Hypothalamus (tissue), 51 donors: ENCODE data around the gene CKB.
A peak's percentile ranks its signal among the peaks of the same experiment; 100 is the strongest.

Experiments used
- DNase-seq, 51 donors: peaks; one replicate each; lab custom pipeline; 2025; lab: John Stamatoyannopoulos, UW

Gene CKB

DNA sequence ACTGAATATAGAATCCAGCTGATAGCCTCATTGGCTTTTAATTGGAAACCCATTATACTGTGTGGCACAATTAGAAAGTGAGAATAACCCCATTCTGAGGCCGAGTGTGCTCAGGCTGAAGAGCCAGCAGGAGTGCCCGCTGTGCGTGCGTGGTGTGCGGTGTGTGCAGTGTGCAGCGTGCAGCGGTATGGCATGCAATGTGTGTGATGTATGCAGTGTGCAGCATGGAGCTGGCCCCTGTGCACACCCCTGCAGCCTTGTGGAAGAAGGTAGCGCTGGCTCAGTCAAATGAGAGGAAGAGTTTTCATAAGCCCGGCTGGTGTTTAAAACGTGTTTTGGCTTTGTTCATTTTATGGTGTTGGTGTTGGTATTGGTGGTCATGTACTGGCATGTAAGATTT is 22.9 kb downstream of the CKB start:
- no peak for DNase-seq

DNA sequence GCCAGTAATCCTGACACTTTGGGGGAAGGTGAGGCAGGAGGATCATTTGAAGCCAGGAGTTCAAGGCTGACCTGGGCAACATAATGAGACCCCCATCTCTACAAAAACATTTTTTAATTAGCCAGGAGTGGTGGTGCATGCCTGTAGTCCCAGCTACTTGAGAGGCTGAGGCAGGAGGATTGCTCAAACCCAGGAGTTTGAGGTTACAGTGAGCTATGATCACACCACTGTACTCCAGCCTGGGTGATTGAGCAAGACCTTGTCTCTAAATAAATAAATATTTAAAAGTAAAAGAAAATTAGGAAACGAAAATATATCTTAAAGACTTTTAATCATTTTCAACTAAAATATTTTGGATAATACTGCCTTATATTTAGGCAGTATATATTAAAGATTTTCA is 25.9 kb downstream of the CKB start:
- DNase-seq: no peak

DNA sequence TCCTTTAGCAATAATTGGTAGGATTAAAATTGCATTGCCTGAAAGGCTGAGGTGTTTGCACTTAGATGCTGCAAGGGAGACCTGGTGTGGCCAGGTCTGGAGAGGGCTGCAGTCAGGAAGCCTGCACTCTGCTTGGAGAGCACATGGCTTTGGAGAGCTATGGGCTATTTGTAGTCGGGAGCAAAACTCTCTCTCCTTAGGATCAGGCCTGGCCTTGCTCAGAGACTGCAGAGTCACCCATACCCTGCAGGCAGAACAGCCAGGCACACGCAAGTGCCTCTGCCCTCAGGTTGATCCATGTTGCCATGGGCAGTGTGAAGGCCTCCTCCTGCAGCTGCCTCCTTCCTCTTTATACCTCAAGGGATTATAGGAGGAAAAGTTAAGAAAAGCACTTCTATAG is 26.8 kb downstream of the CKB start:
- DNase-seq: no peak

- no peak for DNase-seq
Measured at GRCh38 chr14:103492156-103492925, 30.3 kb downstream of the CKB start.

DNA sequence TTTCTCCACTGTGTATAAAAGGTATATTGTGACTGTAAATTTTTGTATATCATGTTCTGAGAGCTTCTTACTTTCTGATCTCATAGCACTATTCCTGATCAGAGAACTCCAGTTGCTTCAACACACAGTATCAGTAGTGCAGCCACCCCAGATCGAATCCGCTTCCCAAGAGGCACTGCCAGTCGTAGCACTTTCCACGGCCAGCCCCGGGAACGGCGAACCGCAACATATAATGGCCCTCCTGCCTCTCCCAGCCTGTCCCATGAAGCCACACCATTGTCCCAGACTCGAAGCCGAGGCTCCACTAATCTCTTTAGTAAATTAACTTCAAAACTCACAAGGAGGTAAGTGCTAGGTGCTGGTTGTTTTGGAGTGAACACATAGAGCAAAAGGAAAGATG is 30.9 kb downstream of the CKB start:
- no peak for DNase-seq

- no peak for DNase-seq
Measured at GRCh38 chr14:103489621-103490020, 33.0 kb downstream of the CKB start.

DNA sequence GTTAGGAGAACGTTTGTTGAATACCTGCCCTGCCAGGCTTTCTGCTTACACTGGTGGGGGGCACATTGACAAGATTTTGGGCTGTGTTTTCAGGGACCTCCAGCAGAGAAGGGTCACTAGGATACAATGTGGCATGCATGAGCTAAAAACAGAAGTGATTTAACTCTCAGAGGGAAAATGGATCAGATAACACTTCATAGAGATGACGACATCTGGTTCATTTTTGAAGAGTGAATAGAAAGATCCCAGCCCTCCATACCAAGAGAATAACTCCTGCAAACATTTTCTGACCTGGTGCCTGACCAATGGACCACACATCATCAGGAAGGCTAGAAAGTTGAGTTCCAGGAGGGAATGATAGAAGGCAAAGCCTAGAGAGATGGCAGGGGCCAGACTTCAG is 33.7 kb downstream of the CKB start:
- DNase-seq: no peak

DNA sequence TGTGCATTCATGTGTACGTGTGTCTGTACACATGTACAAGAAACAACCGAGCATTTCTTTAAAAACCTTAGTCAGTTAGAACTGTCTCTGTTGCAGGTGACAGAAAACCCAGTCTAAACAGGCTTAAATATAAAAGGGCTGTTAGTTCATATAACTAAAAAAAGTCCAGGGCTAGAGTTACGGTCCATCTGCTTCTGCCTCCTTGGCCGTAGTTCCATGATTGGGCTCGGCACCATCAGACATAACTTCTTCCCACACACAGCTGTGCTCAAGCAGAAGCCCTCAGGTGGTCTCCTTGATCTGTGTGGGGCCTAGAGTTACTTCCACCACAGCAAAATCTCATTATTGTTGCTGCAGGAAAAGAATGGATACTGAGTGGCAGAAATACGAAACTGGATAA is 34.6 kb downstream of the CKB start:
- DNase-seq: no peak

DNA sequence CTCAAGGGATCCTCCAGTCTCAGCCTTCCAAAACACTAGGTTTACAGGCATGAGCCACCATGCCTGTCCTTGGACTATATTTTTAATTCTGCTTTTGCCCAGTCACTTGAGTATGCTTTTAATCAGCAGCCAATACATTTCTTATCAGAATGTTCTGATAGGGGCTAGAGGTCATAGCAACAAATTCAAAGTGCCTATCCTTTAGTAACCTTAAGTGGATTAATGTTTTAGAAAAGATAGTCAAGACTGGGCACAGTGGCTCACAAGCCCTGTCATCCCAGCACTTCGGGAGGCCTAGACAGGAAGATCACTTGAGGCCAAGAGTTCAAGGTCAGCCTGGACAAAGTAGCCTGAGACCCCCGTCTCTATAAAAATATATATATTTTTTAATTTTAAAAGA is 37.1 kb downstream of the CKB start:
- no peak for DNase-seq

DNA sequence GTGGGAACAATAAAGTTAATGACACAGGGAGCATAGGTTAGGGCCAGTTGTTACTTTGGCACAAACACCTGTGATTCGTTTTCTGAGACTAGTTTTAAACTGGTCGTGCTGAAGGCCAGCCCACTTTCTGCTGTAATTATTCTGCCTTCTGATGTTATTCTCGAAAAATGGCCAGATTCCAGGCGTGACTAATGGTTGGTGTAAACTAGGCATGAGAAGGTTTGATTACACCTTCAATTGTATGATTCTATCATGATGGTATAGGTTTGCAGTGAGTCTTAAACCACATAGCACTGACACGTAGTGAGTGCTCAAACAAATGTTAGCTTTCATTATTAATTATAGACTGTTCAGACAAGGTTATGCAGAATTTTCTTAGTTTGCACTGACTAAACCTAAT is 39.0 kb downstream of the CKB start:
- peak in 2 of 51 donors; percentile 16 to 18 for DNase-seq

DNA sequence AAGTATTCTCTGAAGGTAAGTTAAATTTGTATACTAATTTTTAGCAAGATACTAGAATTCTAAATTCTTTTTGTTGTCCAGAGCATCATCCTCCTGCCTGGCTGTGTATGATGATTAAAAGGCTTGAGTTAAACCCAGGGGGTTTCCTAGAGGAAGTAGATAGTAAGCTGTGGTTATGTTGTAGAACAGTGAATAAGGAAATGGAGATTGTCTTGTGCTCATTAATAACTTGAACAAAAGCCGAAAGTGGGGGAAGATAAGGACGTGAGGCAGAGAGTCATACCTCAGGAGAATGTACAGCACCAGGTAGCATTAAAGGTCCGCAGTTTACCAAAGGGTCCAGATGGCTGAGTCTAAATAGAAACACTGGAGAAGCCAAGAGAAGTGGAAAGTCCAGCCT is 42.0 kb downstream of the CKB start:
- DNase-seq: no peak

GRCh38 chr14:103476631-103477030 is 46.0 kb downstream of the CKB start:
- DNase-seq: no peak

DNA sequence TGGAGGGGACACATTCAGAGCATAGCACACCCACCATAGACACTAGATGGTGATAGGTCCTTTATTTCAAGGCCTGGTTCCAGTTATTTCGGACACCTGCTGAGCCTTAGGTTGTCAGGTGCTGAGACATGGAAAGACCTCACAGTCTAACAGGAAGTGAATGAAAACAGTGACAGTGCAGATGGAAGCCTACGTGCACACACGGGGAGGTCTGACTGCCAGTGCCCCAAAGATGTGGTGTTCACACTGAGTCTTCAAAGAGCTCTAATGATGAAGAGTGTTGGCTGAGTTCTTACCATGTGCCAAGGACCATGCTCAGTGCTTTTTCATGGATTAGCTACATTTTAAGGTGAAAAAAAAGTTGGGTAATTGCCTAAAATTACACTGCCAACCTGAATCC is 46.6 kb downstream of the CKB start:
- no peak for DNase-seq

DNA sequence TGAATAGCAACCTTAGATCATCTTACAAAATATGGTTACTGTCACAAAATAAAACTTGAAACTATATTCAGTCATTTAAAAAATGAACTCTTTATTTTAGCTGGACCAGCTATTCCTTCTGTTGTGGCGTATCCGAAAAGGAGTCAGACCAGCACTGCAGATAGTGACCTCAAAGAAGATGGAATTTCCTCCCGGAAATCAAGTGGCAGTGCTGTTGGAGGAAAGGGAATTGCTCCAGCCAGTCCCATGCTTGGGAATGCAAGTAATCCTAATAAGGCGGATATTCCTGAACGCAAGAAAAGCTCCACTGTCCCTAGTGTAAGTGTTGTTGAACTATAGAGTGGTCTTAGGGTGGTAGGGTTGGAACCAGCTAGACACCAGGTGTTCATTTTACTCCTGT is 47.7 kb downstream of the CKB start:
- no peak for DNase-seq

DNA sequence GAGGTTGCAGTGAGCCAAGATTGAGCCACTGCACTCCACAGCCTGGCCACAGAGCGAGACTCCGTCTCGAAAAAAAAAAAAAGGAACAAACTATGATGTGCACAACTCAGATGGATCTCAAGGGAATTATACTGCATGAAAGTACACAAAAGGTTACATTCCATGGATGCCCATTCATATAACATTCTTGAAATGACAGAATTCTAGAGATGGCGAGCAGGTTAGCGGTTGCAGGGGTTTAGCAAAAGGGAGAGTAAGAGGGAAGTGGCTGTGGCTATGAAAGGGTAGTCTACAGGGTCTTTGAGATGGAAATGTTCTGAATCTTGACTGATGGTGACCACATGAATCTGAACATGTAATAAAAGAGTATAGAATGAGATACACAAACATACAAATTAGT is 49.7 kb downstream of the CKB start:
- DNase-seq: no peak
